GM12872 (cell line): ENCODE measurements around the gene KCNJ12.

ENCODE experiments used
- TF ChIP-seq, protein P1 (sequence below): IDR thresholded peaks from 3 replicates; pipeline ENCODE4 v1.5.1; 2011; ENCODE audit warnings: low read depth, mild to moderate bottlenecking, low read length, moderate library complexity; ENCODE audit not compliant: insufficient read depth

KCNJ12 gene

GRCh38 chr17:21359483-21359840, 16.7 kb upstream of the KCNJ12 start:
- TF ChIP-seq, protein P1, sequence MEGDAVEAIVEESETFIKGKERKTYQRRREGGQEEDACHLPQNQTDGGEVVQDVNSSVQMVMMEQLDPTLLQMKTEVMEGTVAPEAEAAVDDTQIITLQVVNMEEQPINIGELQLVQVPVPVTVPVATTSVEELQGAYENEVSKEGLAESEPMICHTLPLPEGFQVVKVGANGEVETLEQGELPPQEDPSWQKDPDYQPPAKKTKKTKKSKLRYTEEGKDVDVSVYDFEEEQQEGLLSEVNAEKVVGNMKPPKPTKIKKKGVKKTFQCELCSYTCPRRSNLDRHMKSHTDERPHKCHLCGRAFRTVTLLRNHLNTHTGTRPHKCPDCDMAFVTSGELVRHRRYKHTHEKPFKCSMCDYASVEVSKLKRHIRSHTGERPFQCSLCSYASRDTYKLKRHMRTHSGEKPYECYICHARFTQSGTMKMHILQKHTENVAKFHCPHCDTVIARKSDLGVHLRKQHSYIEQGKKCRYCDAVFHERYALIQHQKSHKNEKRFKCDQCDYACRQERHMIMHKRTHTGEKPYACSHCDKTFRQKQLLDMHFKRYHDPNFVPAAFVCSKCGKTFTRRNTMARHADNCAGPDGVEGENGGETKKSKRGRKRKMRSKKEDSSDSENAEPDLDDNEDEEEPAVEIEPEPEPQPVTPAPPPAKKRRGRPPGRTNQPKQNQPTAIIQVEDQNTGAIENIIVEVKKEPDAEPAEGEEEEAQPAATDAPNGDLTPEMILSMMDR, result no peak

- TF ChIP-seq, protein P1, result no peak
These were observed 16.1 kb upstream of the KCNJ12 start for GRCh38 chr17:21360048-21360447.

- TF ChIP-seq, protein P1, result no peak
These were observed 14.9 kb upstream of the KCNJ12 start for GRCh38 chr17:21361020-21361809.

- TF ChIP-seq, protein P1, result no peak
These were observed 13.7 kb upstream of the KCNJ12 start for GRCh38 chr17:21362331-21362931.

DNA sequence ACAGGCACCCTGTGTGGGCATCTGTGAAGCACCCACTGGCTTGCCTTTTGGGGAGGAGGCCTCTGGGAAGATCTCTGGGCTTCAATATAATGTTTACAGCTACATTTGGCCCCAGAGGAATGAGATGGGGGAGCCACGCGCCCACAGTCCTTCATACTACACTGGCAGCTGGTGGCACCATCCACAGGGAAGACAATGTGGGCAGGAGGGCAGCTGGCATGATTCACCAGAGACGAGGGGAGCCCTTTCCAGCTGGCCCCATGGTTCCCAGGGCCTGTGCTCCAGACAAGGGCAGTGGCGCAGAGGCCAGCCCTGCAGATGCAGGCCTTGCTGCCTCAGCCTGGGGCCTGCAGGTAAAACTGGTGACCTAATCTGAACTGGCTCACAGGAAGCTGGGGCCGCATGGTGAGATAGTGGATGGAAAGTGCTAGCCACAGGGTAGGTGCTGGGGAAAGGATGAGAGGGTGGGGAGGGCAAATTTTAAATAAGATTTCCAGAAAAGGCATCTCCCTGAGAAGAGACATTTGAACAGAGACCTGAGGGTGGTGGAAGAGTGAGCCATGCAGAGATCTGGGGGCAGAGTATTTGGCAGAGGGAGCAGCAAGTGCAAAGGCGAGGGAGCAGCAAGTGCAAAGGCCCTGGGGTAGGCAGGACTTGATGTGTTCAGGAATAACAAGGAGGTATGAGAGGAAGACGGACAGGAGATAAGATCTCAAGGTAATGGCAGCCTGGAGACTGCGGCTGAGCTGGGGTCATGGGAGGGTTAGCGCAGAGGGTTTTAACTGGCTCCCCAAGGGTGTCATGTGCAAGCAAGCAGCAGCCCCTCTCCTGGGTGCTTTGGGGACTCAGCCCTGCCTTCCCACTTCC, 12.1 kb upstream of the KCNJ12 start:
- TF ChIP-seq, protein P1, result no peak

DNA sequence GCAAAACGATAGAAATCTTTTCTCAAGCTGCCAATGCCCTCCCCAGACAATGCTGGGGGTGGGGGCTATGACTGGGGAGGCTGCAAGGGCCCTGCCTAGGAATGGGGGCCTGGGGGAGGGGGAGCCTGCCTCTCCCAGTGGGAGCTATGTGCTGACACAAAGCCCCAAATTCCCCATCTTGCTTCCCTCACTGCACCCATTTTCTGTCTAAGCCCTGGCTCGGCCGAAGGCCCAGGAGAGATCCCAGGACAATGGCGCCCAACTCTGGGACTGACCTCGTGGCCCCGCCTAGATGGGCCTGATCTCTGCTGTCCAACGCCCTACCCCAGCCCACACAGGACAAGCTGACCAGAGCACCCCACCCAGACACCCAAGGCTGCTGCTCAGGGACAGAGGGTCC, 11.1 kb upstream of the KCNJ12 start:
- TF ChIP-seq, protein P1, result no peak

DNA sequence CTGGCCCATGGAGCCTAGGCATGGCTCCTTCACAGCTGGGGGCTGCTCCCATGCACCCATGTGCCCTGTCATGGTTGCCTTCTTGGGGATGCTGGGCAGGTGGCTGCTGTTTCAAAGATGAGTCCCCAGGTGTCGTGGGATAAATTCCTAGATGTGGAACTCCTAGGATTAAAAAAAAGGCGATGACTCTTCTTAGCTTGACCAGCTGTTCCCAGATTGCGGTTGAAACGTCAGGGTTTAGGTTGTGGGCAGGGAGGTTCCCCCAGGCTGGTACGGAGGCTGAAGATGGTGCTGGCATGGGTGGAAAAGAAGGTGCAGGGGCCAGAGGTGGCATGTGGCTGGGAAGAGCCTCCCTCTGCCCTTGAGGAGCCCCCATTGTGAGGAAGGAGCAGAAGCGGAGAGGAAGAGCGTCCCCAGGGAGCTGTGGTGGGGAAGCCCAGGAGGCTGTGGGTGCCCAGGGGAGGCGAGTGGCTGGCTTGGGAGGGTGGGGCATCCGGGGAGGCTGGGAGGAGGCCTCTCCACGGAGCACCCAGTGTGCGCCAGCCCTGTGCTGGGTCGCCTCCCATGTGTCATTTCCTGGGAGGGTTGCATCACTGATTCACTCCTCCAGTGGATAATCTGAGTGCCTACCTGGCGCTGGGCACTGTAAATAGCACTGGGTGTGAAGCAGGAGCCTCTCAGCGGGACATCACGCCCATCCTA, 7.5 kb upstream of the KCNJ12 start:
- TF ChIP-seq, protein P1, result no peak
